Measurements from ENCODE around the gene C1QTNF1.

The C1QTNF1 gene

DNA sequence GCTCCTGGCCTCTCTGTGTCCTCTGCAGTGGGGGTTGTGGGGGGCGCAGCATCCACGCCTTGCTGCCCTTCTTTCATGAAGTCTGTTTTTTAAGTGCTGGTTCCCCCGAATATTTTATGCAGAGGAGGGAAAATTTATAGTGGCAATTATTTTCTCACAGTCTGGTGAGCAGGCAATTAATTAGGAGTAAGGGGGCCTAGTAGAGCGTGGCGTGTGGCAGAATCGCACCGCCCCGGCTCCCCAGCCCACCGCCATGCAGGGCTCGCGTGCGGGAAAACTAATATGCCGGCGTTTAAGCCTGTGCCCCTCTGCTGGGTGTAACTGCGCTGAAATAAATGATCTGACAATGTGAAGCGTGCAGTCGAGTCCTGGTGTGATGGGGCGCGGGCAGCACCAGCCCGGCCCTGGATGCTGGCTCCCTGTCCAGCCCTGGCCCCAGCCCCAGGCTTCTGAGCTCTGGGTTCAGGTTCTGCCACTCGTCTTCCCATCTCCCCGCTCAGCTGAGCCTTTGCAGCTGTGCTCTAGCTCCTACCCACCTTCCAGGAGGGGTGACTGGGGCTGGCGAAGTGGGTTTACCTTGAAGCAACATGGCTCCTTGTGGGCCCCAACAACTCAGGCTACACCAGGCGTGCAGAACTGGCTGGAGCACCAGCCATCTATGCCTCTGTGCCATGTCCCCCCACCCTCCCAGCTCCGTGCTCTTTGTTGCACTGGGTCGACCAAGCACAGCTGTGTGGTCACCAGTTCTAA is 64.5 kb downstream of the C1QTNF1 start:
- H3K9ac ChIP-seq, result no peak overlapping the region
- TF ChIP-seq, protein P1, sequence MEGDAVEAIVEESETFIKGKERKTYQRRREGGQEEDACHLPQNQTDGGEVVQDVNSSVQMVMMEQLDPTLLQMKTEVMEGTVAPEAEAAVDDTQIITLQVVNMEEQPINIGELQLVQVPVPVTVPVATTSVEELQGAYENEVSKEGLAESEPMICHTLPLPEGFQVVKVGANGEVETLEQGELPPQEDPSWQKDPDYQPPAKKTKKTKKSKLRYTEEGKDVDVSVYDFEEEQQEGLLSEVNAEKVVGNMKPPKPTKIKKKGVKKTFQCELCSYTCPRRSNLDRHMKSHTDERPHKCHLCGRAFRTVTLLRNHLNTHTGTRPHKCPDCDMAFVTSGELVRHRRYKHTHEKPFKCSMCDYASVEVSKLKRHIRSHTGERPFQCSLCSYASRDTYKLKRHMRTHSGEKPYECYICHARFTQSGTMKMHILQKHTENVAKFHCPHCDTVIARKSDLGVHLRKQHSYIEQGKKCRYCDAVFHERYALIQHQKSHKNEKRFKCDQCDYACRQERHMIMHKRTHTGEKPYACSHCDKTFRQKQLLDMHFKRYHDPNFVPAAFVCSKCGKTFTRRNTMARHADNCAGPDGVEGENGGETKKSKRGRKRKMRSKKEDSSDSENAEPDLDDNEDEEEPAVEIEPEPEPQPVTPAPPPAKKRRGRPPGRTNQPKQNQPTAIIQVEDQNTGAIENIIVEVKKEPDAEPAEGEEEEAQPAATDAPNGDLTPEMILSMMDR (IDR thresholded peaks at IDR 0.05), result no peak
- no peaks in the 10 kb centered on the region for H3K36me3 ChIP-seq (ENCODE audit: control insufficient read depth, insufficient read depth, low read length)
- no peaks in the 10 kb centered on the region for H3K27me3 ChIP-seq (ENCODE audit: control insufficient read depth, insufficient read depth, low read length)
- H2AFZ ChIP-seq, result no peak overlapping the region
- no peak overlapping the region for H3K27ac ChIP-seq
- H3K79me2 ChIP-seq, result no peaks in the 10 kb centered on the region
- no peak overlapping the region for H3K4me2 ChIP-seq (ENCODE audit: low read length)
- H3K4me3 ChIP-seq (ENCODE audit: low read depth, low read length), result no peak overlapping the region
- peaks cover 6% of the 10 kb centered on the region for H3K4me1 ChIP-seq
- H3K9me3 ChIP-seq (ENCODE audit: control insufficient read depth, low read length), result no peaks in the 10 kb centered on the region

DNA sequence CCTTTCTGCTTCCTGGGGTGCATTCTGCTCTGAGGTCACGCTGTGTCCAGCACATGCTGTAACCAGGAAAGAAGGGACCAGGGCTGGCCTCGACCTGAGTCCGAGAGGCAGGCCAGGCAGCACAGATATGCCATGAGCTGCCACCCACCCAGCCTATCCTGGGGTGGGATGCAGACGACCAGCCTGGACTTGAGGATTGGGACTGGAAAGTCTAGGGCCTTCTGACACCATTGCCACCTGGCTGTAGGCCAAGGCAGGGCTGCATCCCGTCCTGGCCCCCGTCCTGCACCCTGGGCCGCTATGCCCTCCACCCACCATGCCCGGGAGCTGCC is 65.0 kb downstream of the C1QTNF1 start:
- Histone ChIP-seq H3K4me3 (ENCODE audit: low read depth, low read length) (no peak overlapping the region), H3K36me3 (ENCODE audit: control insufficient read depth, insufficient read depth, low read length) (no peaks in the 10 kb centered on the region), H2AFZ (no peak overlapping the region), H3K27me3 (ENCODE audit: control insufficient read depth, insufficient read depth, low read length) (no peaks in the 10 kb centered on the region), H3K4me2 (ENCODE audit: low read length) (no peak overlapping the region), H3K79me2 (no peaks in the 10 kb centered on the region), H3K9ac (no peak overlapping the region), H3K27ac (no peak overlapping the region), H3K9me3 (ENCODE audit: control insufficient read depth, low read length) (no peaks in the 10 kb centered on the region), H3K4me1 (peaks cover 6% of the 10 kb centered on the region)
- TF ChIP-seq, protein P1 (IDR thresholded peaks at IDR 0.05), result no peak

DNA sequence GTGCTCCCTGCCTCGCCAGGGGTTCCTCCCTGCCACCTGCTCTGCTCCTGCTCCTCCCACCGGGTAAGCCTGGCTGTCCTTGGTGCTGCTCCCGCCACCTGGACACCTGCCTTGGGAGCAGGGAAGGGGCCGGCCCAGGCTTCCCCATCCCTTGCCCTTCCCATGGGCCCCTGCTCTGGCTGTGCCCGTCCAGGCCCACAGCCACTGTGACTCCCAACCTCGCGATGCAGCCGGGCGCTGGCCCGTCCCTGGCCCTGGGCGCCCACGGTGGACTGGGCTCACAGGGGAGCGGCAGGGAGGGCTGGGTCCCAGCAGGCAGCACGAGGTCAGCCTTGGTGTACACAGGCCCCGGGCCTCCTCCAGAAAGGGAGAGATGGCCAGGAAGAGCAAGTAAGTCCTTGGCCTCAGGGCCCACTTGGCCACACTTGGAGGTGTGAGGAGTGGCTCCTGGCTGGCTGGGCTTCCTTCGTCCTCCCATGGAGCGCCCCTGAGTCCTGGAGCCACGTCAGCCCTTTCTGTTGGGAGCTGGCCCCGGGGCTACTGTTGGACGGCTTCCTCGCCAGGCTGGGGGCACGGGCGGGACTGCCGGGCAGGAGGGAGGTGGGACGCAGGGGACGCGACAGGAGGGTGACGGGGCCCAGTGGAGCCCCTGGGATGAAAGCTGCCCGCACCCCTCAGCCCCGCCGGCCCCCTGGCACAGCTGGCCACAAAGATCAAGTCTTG is 65.9 kb downstream of the C1QTNF1 start:
- Histone ChIP-seq H3K36me3 (ENCODE audit: control insufficient read depth, insufficient read depth, low read length) (no peaks in the 10 kb centered on the region), H3K4me2 (ENCODE audit: low read length) (no peak overlapping the region), H3K4me3 (ENCODE audit: low read depth, low read length) (no peak overlapping the region), H3K79me2 (no peaks in the 10 kb centered on the region), H3K9me3 (ENCODE audit: control insufficient read depth, low read length) (no peaks in the 10 kb centered on the region), H3K27ac (no peak overlapping the region), H2AFZ (no peak overlapping the region), H3K9ac (no peak overlapping the region), H3K27me3 (ENCODE audit: control insufficient read depth, insufficient read depth, low read length) (no peaks in the 10 kb centered on the region), H3K4me1 (peaks cover 6% of the 10 kb centered on the region)
- TF ChIP-seq, protein P1 (IDR thresholded peaks at IDR 0.05), result no peak

DNA sequence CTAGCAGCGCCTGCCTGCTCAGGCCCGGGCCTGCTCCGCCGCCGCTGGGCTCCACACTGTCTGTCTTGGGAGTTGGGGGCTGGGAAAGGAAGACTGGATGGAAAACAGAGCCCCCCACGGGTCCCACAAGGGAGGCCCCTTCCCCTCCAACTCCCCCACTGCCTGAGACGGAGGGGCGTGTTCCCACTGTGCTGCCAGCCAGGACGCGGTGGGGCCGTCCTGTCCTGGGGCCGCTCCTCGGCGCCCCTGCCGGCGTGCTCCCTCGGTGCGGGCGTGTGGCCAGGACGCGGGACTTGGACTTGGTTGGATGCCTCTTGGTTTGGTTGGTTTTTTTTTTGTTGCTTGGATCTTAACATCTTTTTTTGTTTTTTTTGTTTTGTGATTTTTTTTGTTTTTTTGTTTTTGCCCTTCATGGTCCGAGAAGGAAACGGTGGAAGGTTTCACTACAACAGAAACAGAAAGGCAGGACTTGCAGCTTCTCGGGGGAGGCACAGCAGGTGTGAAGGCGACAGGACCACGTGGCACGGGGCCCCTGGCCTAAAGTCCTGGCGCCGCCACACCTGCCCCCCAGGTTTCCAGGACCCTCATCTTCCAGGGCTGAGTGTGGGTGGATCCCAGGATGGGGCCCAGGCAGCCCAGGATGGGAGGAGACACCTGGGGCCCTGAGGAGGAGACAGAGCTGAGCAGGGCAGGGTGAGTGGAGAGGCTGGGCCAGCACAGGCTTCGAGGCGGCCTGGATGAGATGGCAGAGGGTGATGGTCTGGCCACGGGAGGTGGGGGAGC is 66.7 kb downstream of the C1QTNF1 start:
- H3K4me1 ChIP-seq, result peaks cover 6% of the 10 kb centered on the region
- H3K4me2 ChIP-seq (ENCODE audit: low read length), result no peak overlapping the region
- TF ChIP-seq, protein P1 (IDR thresholded peaks at IDR 0.05), result no peak
- H3K27ac ChIP-seq, result no peak overlapping the region
- no peaks in the 10 kb centered on the region for H3K79me2 ChIP-seq
- no peaks in the 10 kb centered on the region for H3K36me3 ChIP-seq (ENCODE audit: control insufficient read depth, insufficient read depth, low read length)
- H3K27me3 ChIP-seq (ENCODE audit: control insufficient read depth, insufficient read depth, low read length), result no peaks in the 10 kb centered on the region
- H3K4me3 ChIP-seq (ENCODE audit: low read depth, low read length), result no peak overlapping the region
- H3K9me3 ChIP-seq (ENCODE audit: control insufficient read depth, low read length), result no peaks in the 10 kb centered on the region
- H3K9ac ChIP-seq, result no peak overlapping the region
- no peak overlapping the region for H2AFZ ChIP-seq

All from parathyroid adenoma (tissue), 2 donors.